IgD-negative memory B cell (primary cell): ENCODE results near the gene ANO3. TPM values are rescaled to one million over a fixed set of nuclear protein-coding genes. Genes with fewer than 3 reads are reported as not detected.
A peak's percentile ranks its signal among the peaks of the same experiment; 100 is the strongest.
"Not testable (repeated sequence)": the region's sequence is repeated elsewhere in the genome, so short reads cannot be mapped to it uniquely, and the experiment has no call there.

Source experiments
- H3K27ac Mint-ChIP-seq, 3 donors: one replicate each; pipeline ENCODE4 v1.8.0; 2020 to 2022; ENCODE audit warnings: mild to moderate bottlenecking in 3 of 3, mixed read lengths in 3 of 3, moderate library complexity in 1 of 3
- H3K27me3 Mint-ChIP-seq: one replicate; pipeline ENCODE4 v1.8.0; 2021; ENCODE audit warnings: mixed read lengths
- H3K36me3 Mint-ChIP-seq: one replicate; pipeline ENCODE4 v1.8.0; 2020; ENCODE audit warnings: mild to moderate bottlenecking, mixed read lengths
- H3K4me1 Mint-ChIP-seq, 3 donors: one replicate each; pipeline ENCODE4 v1.8.0; 2020 to 2022; ENCODE audit warnings: mixed read lengths in 3 of 3, mild to moderate bottlenecking in 1 of 3
- H3K4me3 Mint-ChIP-seq, 4 donors: one replicate each; pipeline ENCODE4 v1.8.0; 2020 to 2022; ENCODE audit warnings: mild to moderate bottlenecking in 4 of 4, mixed read lengths in 4 of 4, moderate library complexity in 3 of 4
- H3K9me3 Mint-ChIP-seq, 3 donors: one replicate each; pipeline ENCODE4 v1.8.0; 2020 to 2021; ENCODE audit warnings: mixed read lengths in 3 of 3, mild to moderate bottlenecking in 1 of 3
- polyA plus RNA-seq: library from polyadenylated mRNA; unstranded; fragments of 300-500 nt; fragmentation: Illumina TruSeq; gene quantifications from one replicate; pipeline ENCODE4 v1.2.3, GENCODE V29; 2021

Gene ANO3
- polyA plus RNA-seq: not detected

DNA sequence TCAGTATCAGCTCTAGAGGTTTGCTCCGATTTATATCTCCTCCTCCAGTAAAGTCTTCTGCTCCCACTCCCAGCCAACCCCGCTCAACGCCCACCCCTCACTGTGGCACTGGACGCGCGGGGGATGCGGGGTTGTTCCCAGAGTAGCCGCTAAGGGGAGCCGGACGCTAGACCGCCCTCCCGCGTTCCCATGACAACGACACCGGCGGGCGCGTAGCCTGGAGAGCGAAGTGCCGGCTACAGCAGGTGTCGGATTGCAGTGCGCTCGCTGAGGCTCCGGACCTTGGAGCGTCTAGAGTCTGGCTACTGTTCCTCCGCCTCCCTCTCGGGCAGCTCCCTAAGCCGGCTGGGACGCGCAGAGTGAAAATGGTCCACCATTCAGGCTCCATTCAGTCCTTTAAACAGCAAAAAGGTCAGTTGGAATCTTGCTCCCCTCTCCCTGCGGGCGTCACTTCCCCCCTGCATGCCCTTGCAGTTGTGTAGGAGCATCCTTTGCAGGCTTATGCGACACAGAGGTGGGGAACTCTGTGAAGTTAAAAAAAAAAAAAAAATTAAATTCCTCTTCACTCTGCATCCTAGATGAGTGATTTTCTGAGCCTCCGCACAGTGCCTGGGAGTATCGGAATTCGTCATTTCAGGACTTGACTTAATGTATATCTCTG, at the start of gene ANO3:
Gene ANO3, plus strand, starts transcription at position 220 of the 661 bp plus-strand sequence. Its CDS starts 146 bp downstream, at position 366.
- Mint-ChIP-seq H3K27me3 (peaks cover 8% of the 10 kb centered on the region), H3K27ac (no peak within 1 kb of the TSS), H3K9me3 (peaks cover 0 to 4% (median 3%) of the 10 kb centered on the region in 3 donors), H3K36me3 (peaks cover 1% of the 10 kb centered on the region), H3K4me3 (no peak within 1 kb of the TSS), H3K4me1 (no peaks in the 10 kb centered on the region)

DNA sequence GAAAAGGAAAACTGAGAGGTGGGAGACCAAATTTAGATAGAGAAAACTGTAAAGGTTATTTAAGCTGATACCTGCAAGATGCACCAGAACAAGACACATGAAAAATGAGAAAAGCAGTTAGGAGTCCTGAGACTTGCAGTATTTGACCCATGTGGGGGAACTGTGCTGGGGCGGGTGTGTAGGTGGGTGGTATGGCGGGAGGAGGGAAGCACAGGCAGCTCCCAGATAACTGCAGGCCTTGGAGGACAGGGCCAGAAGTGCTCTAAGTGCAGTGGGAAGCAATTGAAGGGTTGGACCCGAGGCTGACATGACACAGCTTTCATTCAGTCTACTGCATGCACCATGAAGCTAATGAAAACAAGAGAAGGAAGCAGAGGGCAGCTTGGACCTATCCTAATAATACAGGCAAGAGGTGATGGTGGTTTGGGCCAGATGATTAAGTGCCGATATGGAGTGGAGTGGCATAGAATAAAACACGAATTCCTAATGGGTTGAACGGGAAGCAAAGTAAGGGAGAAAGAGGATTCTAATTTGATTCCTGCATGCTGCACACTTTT, 48.0 kb upstream of the ANO3 start:
- Mint-ChIP-seq H3K4me3 (peak overlapping the region in 3 of 4 donors; percentile 63 to 82 (median 72)), H3K36me3 (no peaks in the 10 kb centered on the region), H3K9me3 (no peaks in the 10 kb centered on the region), H3K27me3 (peaks cover 7% of the 10 kb centered on the region), H3K27ac (no peak overlapping the region), H3K4me1 (peaks cover 0 to 3% (median 3%) of the 10 kb centered on the region in 3 donors)

DNA sequence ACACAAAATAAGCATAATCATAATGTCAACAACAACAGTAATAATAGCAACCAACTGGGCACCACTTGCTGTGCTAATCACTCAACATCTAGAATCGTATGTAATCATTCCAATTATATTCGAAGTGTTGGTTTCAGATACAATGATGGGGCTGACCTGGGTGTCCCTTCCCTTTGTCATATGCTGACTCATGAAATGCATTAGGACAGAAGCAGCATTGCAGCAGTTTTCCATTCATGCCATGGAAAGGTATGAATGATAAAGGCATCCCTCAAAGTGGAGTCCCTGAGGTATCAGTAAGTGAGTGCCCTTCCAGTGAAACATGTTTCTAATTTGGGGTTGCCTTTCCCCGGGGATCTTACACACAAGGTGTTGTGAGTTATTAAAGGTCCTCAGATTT, 46.3 kb upstream of the ANO3 start:
- no peaks in the 10 kb centered on the region for H3K36me3 Mint-ChIP-seq
- H3K9me3 Mint-ChIP-seq: no peaks in the 10 kb centered on the region
- peaks cover 7% of the 10 kb centered on the region for H3K27me3 Mint-ChIP-seq
- no peak overlapping the region for H3K27ac Mint-ChIP-seq
- H3K4me1 Mint-ChIP-seq: peaks cover 0 to 3% (median 3%) of the 10 kb centered on the region in 3 donors
- H3K4me3 Mint-ChIP-seq: no peak overlapping the region

DNA sequence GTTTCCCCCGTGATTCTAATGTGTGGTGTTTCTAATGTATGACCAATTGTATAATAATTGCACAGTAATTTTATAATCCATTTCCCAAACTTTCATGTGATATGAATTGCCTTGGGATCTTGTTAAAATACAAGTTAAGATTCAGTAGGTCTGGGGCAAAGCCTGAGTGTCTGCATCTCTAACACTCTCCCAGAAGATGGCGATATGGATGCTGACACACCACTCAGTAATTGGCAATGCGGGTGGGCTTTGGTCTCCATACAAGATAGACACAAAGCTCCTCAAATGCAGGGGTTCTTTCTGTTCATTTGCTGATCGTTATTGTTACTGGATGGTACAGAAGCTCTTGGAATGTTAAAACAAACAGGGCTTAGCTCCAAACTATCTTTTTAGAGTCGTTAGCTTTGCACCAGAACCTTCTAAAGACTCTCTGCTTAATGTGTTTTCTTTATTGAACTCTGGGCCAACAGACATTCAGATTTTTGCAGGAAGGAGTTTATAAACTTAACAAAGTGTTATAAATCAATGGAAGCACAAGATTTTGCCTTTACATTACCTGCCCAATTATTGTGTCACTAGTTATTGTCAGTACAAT, 45.4 kb upstream of the ANO3 start:
- Mint-ChIP-seq H3K36me3 (no peaks in the 10 kb centered on the region), H3K4me1 (peaks cover 0 to 3% (median 3%) of the 10 kb centered on the region in 3 donors), H3K4me3 (no peak overlapping the region), H3K9me3 (no peaks in the 10 kb centered on the region), H3K27me3 (peaks cover 7% of the 10 kb centered on the region), H3K27ac (no peak overlapping the region)

DNA sequence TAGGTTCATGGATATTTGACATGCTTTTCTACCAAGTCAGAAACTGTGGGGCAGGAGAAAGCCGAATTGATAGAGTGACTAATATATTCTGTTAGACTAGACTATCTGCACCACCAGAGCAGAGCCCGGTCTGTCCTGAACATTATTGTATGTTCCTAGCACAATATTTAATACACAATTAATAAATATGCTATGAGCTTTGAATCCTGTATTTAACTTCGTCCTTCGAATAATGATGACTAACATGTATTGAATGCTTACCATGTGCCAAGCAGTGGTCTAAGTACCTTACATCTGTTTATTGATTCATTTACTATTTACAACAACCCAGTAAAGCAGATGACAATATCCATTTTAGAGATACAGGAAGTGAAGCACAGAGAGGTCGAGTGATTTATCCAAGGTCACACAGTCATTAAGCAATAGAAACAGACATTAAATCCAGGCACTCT, 44.8 kb upstream of the ANO3 start:
- Mint-ChIP-seq H3K27ac (peak overlapping the region in 1 of 3 donors; percentile 44), H3K9me3 (no peaks in the 10 kb centered on the region), H3K27me3 (peaks cover 5% of the 10 kb centered on the region), H3K4me3 (no peak overlapping the region), H3K4me1 (peaks cover 0 to 3% (median 3%) of the 10 kb centered on the region in 3 donors), H3K36me3 (no peaks in the 10 kb centered on the region)

DNA sequence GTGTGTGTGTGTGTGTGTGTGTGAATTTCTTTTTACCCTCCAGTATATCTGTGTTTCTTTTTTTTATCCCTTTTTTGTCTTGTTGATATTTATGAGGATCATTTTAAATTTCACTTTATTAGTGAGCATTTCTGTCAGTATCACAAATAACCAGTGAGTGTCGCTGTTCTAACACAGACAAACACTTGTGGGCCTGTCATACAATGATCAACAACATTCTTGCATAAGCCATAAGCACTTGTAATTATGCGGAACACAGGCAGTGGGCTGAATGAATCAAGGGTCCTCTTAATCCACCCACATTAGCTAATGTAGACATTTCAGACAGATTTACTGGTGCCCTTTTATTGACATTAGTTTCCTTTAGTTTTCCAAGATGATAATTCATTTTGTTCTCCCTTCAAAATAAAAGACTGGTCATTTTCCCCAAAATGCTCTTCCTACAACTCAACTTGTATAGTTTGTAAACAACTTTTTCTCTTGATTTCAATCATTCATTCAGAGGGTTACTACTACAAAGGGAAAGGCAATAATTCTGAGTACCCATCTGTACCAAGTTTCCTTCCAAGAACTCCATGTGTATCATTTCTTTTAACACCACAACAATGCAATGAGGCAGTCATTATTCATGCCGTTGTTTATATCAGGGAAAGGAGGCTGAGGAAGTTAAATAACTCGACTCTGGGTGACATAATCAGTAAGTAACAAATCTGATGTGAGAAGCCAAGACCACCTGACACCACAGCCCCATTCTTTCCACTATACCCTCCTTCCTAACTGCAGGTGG, 34.5 kb upstream of the ANO3 start:
- H3K4me3 Mint-ChIP-seq: no peak overlapping the region
- H3K36me3 Mint-ChIP-seq: no peaks in the 10 kb centered on the region
- H3K27me3 Mint-ChIP-seq: no peaks in the 10 kb centered on the region
- H3K9me3 Mint-ChIP-seq: no peaks in the 10 kb centered on the region
- no peak overlapping the region for H3K27ac Mint-ChIP-seq
- no peaks in the 10 kb centered on the region for H3K4me1 Mint-ChIP-seq

DNA sequence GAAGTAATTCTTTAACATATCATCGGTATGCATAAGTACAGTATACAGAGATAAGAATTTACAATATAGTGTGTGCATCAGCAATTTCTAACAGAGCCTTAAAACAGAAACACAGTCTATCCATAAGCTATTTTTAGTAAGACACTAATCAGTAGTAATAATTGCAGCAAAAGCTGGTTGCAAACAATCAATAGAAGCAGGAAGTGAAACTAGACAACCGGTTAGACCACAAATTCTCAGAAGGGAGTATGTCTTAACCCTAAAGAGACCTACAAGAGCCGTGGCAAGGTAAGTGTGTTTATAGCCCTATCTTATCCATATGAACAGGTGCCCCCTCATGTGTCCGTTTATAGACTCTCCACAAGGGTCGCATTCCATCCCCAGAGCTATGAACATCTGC, 15.6 kb upstream of the ANO3 start:
- not testable (repeated sequence) for H3K36me3 Mint-ChIP-seq, H3K27ac Mint-ChIP-seq, H3K27me3 Mint-ChIP-seq, H3K4me1 Mint-ChIP-seq, H3K9me3 Mint-ChIP-seq, H3K4me3 Mint-ChIP-seq

DNA sequence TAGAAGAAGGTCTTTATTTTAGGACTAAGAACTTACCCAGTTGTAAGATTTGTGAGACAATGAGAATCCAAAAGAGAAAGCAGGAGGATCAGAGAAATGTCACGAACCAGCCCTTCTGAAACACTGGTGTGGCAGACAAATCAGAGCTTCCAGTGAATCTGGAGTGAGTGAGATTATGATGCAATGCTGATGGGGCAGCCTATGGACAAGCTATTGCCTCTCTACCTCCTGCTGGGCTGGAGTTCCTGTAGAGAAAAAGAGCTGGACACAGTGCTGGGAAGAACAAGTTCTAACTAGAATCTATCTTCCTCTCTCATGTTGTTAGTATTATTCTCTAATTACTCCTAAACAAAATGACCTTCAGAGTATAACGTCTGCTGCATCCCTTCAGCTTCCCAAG, 12.0 kb upstream of the ANO3 start:
- H3K9me3 Mint-ChIP-seq: peaks cover 0 to 2% (median 0%) of the 10 kb centered on the region in 3 donors
- H3K4me1 Mint-ChIP-seq: peaks cover 4 to 8% (median 5%) of the 10 kb centered on the region in 3 donors
- H3K27ac Mint-ChIP-seq: no peak overlapping the region
- H3K27me3 Mint-ChIP-seq: peaks cover 2% of the 10 kb centered on the region
- no peaks in the 10 kb centered on the region for H3K36me3 Mint-ChIP-seq
- H3K4me3 Mint-ChIP-seq: no peak overlapping the region

DNA sequence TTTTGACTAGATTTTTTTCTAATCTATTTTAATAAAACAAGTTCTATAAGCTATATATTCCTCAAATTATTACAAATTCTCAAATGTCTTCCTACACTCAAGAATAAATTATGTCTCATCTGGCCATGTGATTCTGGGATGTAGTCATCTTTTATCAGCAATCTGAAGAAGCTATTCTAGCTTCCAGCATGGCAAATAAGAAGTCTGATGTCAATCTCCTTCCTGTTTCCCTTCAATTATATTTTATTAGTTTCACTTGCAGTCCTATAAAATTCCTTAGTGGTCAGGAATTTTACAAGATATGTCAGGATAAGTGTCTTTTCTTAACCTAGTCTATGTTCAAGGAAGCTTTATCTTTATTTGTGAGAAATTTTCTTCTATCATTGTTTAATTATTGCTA, 10.4 kb upstream of the ANO3 start:
- Mint-ChIP-seq H3K4me1 (peaks cover 0 to 3% (median 3%) of the 10 kb centered on the region in 3 donors), H3K27ac (no peak overlapping the region), H3K4me3 (no peak overlapping the region), H3K27me3 (no peaks in the 10 kb centered on the region), H3K36me3 (no peaks in the 10 kb centered on the region), H3K9me3 (peaks cover 0 to 2% (median 0%) of the 10 kb centered on the region in 3 donors)

DNA sequence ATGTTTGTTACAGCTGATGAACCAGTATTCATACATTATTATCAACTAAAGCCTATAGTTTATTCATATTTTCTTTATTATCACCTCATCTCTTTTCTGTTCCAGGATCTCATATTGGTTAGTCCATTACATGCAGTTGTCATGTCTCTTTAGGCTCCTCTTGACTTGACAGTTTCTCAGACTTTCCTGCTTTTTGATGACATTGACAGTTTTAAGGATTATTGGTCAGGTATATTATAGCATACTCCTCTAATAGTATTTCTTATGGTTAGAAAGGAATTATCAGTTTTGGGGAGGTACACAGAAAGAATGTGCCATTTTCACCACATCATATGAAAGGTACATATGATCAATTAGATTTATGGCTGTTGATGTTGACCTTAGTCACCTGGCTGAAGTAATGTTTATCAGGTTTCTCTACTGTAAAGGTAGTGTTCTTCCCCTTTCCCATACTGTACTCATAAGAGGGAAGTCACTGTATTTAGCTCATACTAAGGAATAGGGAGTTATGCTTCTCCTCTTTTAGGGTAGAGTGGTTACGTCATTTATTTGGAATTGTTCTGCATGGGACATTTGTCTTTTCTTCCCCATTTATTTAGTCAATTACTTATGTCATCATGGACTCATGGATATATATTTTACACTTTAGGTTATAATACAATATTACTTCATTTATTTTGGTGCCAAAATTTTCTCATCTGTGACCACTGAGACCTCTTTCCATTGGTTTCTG, 9.4 kb upstream of the ANO3 start:
- Mint-ChIP-seq H3K27ac (no peak overlapping the region), H3K4me1 (no peaks in the 10 kb centered on the region), H3K36me3 (no peaks in the 10 kb centered on the region), H3K27me3 (no peaks in the 10 kb centered on the region), H3K4me3 (no peak overlapping the region), H3K9me3 (no peaks in the 10 kb centered on the region)

DNA sequence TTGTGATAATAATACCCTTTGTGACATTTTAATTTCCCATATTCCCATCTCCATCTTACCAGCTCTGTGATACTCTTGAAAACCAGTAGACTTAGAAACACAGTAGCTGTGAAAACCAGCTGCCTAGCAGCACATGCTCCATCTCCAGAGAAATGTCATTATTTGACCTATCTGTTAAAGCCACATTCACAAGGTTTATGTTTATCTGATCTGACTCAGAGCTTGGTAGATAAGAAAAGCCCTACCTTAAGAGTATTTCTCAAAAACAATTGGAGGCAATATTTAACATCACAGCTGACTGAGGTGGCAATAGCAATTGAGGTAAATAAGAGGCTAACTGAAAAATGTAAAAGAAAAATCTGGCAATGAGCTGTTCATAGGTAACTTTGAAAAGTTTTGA, 8.1 kb upstream of the ANO3 start:
- H3K27ac Mint-ChIP-seq: no peak overlapping the region
- H3K9me3 Mint-ChIP-seq: no peaks in the 10 kb centered on the region
- no peaks in the 10 kb centered on the region for H3K4me1 Mint-ChIP-seq
- no peaks in the 10 kb centered on the region for H3K36me3 Mint-ChIP-seq
- H3K4me3 Mint-ChIP-seq: no peak overlapping the region
- H3K27me3 Mint-ChIP-seq: no peaks in the 10 kb centered on the region

DNA sequence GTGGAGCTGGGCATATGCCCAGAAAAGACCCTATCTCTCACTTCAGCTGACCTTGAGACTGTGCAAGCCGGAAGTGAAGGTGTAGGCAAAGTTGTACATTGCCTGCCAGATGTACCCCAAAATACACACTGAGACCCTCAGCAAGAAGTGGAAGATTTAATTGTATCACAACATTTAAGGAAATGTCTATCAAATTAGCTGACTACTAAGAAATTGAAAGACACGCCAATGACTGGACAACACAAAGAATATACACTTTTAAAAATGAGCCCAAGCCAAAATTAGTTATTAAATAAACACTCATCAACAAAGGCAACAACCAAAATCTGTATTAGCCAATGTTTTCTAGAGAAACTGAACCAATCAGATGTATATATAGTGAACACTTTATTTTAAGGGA, 7.7 kb upstream of the ANO3 start:
- Mint-ChIP-seq H3K4me1 (no peaks in the 10 kb centered on the region), H3K27me3 (no peaks in the 10 kb centered on the region), H3K36me3 (no peaks in the 10 kb centered on the region)

DNA sequence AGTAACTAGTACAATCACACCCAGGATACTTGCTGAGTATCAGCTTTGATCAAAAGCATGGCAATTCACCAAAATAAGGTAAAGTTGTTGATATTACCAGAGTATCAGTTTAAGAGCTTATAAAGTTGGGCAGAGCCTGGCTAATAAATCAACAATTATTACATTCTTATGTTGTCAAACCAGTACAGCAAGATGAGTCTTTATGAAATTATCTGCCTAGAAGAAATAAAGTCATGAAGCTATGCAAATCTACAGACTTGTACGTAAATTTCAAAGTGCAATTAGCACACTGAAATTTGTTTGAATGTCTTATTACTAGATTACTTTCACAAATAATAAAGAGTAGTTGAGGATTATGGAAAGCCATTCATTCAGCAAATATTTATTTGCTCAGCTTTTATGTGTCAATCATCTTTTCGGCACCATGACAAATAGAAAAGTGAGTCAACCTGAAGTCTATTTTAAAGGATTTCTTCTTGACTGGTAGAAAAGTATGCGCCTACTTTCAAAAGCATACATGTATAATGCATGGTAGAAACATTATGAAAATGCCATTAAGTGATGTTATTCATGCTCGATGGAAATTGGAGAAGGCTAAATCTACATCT, 5.0 kb upstream of the ANO3 start:
- no peak overlapping the region for H3K4me3 Mint-ChIP-seq
- peaks cover 0 to 4% (median 0%) of the 10 kb centered on the region in 3 donors for H3K9me3 Mint-ChIP-seq
- H3K4me1 Mint-ChIP-seq: no peaks in the 10 kb centered on the region
- H3K27ac Mint-ChIP-seq: no peak overlapping the region
- peaks cover 3% of the 10 kb centered on the region for H3K27me3 Mint-ChIP-seq
- peaks cover 1% of the 10 kb centered on the region for H3K36me3 Mint-ChIP-seq

More for the DNA sequence above, 7.7 kb upstream of the ANO3 start:
- Mint-ChIP-seq H3K27ac (no peak overlapping the region), H3K9me3 (no peaks in the 10 kb centered on the region), H3K4me3 (no peak overlapping the region)

DNA sequence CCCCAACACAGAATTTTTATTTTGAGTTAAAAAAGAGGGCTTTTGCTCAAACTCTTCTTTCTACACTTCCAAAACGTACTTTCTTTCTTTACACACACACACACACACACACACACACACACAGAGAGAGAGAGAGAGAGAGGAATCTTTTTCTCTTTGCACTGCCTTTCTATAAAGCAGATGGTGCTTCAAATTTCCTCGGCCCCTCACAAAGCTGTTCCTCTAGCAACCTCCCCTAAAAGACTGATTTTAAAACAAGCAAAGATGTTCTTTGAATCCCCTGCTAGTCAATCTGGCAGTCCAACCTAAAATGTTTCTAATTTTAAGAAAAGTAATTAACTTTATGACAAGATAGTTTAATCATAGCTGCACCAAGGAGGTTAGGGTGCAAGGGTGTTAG, 2.7 kb upstream of the ANO3 start:
- H3K27me3 Mint-ChIP-seq: peaks cover 8% of the 10 kb centered on the region
- H3K4me3 Mint-ChIP-seq: no peak overlapping the region
- no peaks in the 10 kb centered on the region for H3K4me1 Mint-ChIP-seq
- H3K36me3 Mint-ChIP-seq: peaks cover 1% of the 10 kb centered on the region
- H3K27ac Mint-ChIP-seq: no peak overlapping the region
- peaks cover 0 to 4% (median 3%) of the 10 kb centered on the region in 3 donors for H3K9me3 Mint-ChIP-seq
